ENCODE data around the gene HJURP. TPM values are rescaled to one million over a fixed set of nuclear protein-coding genes. Genes with fewer than 3 reads are reported as not detected.

HJURP gene
- total and polyA plus RNA-seq, 5 experiments from 2014 or later: not detected

DNA sequence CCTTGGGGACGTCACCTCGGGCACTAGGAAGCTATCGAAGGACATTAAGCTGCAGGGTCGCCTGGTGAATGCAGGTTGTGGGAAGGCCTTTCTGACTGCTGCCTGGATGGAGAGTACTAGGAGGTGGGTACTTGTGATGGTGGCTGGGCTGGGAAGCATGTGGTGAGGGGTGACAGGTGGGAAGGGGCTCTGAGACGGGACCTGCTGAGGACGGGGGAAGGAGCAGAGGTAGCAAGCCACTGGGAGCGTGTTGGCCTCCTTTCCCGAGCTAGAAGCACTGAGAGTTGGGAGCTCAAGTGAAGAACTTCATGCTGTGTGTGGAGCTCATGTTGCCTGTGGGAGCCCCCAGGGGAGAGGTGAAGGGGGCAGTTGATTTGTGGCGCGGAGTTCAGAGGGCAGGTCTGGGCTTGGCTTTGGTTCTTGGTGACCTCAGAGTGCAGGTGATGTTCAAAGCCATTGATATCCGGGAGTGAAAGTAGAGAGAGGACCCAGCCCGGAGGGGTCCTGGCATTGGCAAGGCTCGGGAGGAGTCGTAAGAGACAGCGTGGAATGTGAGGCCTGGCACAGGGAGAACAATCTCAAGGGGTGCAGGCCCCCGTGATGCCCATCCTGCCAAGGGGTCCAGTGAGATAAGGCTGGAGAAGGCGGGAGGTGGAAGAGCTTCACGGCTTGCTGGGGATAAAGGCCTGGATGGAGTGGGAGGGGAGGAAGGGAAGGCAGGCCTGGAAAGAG, 63.0 kb downstream of the HJURP start:
- no peak for ATAC-seq
- peak in 1 of 10 donors; percentile 60 for DNase-seq
- Mint-ChIP-seq H3K9me3 (peaks cover 0 to 6% (median 0%) of the 10 kb centered on the region in 9 donors), H3K36me3 (peaks cover 0 to 2% (median 0%) of the 10 kb centered on the region in 3 donors), H3K4me3 (no peak overlapping the region), H3K27me3 (peaks cover under 1 to 8% (median 2%) of the 10 kb centered on the region in 5 donors), H3K4me1 (peaks cover 0 to 12% (median 0%) of the 10 kb centered on the region in 4 donors), H3K27ac (peak overlapping the region in 1 of 10 donors; percentile 10)
- POLR2A ChIA-PET: interaction anchor here (0.6 kb wide), 1 partner anchor 15 kb away, joined by 4 read pairs; no protein-coding TSS in a partner anchor

GRCh38 chr2:233789554-233789953, 64.8 kb downstream of the HJURP start:
- Mint-ChIP-seq H3K27me3 (peaks cover 4 to 15% (median 8%) of the 10 kb centered on the region in 5 donors), H3K36me3 (peaks cover 0 to 11% (median 0%) of the 10 kb centered on the region in 3 donors), H3K9me3 (peaks cover 0 to 9% (median 0%) of the 10 kb centered on the region in 9 donors), H3K4me3 (no peak overlapping the region), H3K4me1 (peaks cover 0 to 12% (median 0%) of the 10 kb centered on the region in 4 donors), H3K27ac (no peak overlapping the region)
- POLR2A ChIA-PET: no interaction called here
- DNase-seq (no peak), ATAC-seq (no peak)

Other genes starting within 250 kb of the HJURP start
- gene UGT1A8, start 236.9 kb downstream of the HJURP start, total RNA-seq: not detected
- not detected for gene UGT1A8, start 236.9 kb downstream of the HJURP start, polyA plus RNA-seq
- not detected for gene UGT1A10, start 218.1 kb downstream of the HJURP start, total RNA-seq
- not detected for gene UGT1A10, start 218.1 kb downstream of the HJURP start, polyA plus RNA-seq
- not detected for gene UGT1A9, start 182.6 kb downstream of the HJURP start, total RNA-seq
- gene UGT1A9, start 182.6 kb downstream of the HJURP start, polyA plus RNA-seq: not detected
- not detected for gene UGT1A7, start 172.6 kb downstream of the HJURP start, total RNA-seq
- gene UGT1A7, start 172.6 kb downstream of the HJURP start, polyA plus RNA-seq: not detected
- not detected for gene UGT1A6, start 161.6 kb downstream of the HJURP start, total RNA-seq
- gene UGT1A6, start 161.6 kb downstream of the HJURP start, polyA plus RNA-seq: not detected
- gene UGT1A5, start 141.6 kb downstream of the HJURP start, total RNA-seq: not detected
- gene UGT1A5, start 141.6 kb downstream of the HJURP start, polyA plus RNA-seq: not detected
- gene UGT1A4, start 135.8 kb downstream of the HJURP start, total RNA-seq: not detected
- not detected for gene UGT1A4, start 135.8 kb downstream of the HJURP start, polyA plus RNA-seq
- not detected for gene UGT1A3, start 125.5 kb downstream of the HJURP start, total RNA-seq
- not detected for gene UGT1A3, start 125.5 kb downstream of the HJURP start, polyA plus RNA-seq
- not detected for gene UGT1A1, start 94.3 kb downstream of the HJURP start, total RNA-seq
- gene UGT1A1, start 94.3 kb downstream of the HJURP start, polyA plus RNA-seq: not detected
- not detected for gene MROH2A, start 76.2 kb downstream of the HJURP start, total RNA-seq
- not detected for gene MROH2A, start 76.2 kb downstream of the HJURP start, polyA plus RNA-seq
- not detected for gene TRPM8, start 62.8 kb upstream of the HJURP start, total RNA-seq
- gene TRPM8, start 62.8 kb upstream of the HJURP start, polyA plus RNA-seq: not detected
- gene SPP2, start 196.2 kb upstream of the HJURP start, total RNA-seq: not detected
- gene SPP2, start 196.2 kb upstream of the HJURP start, polyA plus RNA-seq: not detected

Measured in naive thymus-derived CD8-positive, alpha-beta T cell (primary cell).